Measurements from ENCODE around the gene FSD2. TPM values are rescaled to one million over a fixed set of nuclear protein-coding genes. Genes with fewer than 3 reads are reported as not detected.

Gene FSD2
- total RNA-seq, 1 donor from 2014 or later: not detected

DNA sequence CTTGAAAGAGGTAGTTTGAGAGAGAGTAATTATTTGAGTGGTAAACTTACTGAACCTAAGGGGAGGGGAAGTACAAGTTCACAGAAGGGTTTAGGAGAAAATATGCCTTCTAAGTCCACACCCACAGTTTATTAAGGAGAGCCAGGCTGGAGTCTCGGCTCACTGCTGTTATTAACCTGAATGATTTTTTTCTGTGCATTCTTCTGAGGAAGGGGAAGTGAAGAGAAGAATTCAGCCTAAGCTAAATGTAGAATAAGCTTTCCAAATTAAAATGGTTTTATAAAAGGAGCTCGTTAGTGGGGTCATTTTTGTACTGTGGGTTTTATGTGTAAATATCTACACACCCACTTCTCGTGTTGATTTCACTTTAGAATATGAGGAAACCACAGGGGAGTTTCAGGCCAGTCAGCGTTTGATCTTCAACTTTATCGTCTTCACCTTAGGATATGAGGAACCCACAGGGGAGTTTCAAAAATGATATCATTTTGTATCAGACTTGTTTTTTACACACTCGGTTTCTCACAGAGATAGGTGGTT lies 5.1 kb upstream of the FSD2 start:
- Mint-ChIP-seq H3K4me3 (peak overlapping the region; percentile 81), H3K27me3 (ENCODE audit: low read depth) (no peaks in the 10 kb centered on the region), H3K27ac (peak overlapping the region; percentile 96), H3K4me1 (peaks cover 17% of the 10 kb centered on the region), H3K36me3 (peaks cover 15% of the 10 kb centered on the region), H3K9me3 (no peaks in the 10 kb centered on the region)
- DNase-seq (ENCODE audit: low spot score in 2 of 2, unreplicated experiment in 2 of 2): no peak
- TF ChIP-seq, protein P1, sequence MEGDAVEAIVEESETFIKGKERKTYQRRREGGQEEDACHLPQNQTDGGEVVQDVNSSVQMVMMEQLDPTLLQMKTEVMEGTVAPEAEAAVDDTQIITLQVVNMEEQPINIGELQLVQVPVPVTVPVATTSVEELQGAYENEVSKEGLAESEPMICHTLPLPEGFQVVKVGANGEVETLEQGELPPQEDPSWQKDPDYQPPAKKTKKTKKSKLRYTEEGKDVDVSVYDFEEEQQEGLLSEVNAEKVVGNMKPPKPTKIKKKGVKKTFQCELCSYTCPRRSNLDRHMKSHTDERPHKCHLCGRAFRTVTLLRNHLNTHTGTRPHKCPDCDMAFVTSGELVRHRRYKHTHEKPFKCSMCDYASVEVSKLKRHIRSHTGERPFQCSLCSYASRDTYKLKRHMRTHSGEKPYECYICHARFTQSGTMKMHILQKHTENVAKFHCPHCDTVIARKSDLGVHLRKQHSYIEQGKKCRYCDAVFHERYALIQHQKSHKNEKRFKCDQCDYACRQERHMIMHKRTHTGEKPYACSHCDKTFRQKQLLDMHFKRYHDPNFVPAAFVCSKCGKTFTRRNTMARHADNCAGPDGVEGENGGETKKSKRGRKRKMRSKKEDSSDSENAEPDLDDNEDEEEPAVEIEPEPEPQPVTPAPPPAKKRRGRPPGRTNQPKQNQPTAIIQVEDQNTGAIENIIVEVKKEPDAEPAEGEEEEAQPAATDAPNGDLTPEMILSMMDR (IDR thresholded peaks at IDR 0.05; ENCODE audit: unreplicated experiment): no peak

DNA sequence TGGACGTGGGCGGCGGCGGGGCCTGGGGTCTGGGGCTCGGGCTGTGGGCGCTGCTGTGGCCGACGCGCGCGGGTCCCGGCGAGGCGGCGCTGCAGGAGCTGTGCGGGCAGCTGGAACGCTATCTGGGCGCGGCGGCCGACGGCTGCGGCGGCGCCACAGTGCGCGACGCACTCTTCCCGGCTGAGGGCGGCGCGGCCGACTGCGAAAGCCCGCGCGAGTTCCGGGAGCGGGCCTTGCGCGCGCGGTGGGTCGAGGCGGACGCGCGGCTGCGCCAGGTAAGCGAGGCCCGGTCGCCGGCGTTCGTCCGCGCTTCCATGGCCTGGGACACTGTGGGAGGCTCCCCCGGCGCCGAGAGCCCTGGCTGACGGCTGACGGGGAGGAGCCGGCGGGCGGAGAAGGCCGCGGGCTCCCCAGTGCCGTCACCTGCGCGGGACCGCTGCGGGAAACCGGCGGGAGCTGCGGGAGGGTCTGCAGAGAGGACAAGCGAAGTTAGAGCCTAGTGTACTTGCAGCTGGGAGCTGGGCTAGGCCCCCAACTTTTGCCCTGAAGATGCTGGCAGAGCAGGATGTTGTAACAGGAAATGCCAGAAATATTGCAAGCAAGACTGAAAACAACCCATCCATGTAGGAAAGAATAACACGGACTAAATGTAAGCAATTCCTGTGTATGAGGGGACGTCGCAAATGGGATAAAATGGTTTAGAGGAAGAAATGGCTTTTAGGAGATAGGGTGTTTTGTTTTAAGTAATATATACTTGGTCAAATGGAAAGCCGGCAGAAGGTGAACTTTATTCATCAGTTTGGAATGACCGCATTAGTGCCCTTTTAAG lies 4.4 kb upstream of the FSD2 start:
- peaks cover 8% of the 10 kb centered on the region for H3K36me3 Mint-ChIP-seq
- H3K9me3 Mint-ChIP-seq: no peaks in the 10 kb centered on the region
- peak; percentile 41 to 77 for DNase-seq (ENCODE audit: low spot score in 2 of 2, unreplicated experiment in 2 of 2)
- no peaks in the 10 kb centered on the region for H3K27me3 Mint-ChIP-seq (ENCODE audit: low read depth)
- peaks cover 17% of the 10 kb centered on the region for H3K4me1 Mint-ChIP-seq
- peak overlapping the region; percentile 96 for H3K27ac Mint-ChIP-seq
- peak overlapping the region; percentile 81 for H3K4me3 Mint-ChIP-seq
- TF ChIP-seq, protein P1 (IDR thresholded peaks at IDR 0.05; ENCODE audit: unreplicated experiment): no peak

DNA sequence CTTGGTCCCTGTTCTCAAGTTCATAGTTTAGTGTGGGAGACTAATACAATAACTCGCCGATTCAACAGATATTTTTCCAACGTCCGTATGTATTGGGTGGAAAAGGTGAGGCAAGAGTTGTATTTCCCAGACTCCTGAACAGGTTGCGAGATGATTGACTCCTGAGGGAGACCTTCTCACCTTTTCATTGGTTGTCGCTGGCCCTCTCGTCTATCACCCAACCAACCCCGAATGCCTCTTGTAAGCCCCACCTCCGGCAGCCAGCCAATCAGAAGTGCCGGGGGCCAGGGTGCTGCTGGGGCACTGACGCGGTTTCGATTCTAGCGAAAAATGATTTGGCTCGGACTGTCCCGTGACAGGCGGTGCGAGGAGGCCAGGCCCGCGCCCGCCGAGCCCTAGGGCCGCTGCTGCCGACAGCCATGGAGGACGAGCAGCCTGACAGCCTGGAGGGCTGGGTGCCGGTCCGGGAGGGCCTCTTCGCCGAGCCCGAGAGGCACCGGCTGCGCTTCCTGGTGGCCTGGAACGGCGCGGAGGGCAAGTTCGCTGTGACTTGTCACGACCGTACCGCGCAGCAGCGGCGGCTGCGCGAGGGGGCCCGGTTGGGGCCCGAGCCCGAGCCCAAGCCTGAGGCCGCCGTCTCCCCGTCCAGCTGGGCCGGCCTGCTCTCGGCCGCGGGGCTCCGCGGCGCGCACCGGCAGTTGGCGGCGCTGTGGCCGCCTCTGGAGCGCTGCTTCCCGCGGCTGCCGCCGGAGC lies 3.6 kb upstream of the FSD2 start, which contains the start of gene WHAMM:
Gene WHAMM (plus strand): TSS at position 321 of the 753 bp plus-strand sequence. CDS start 99 bp downstream, at position 420.
- H3K27ac Mint-ChIP-seq: peak within 1 kb of the TSS; percentile 96
- H3K9me3 Mint-ChIP-seq: no peaks in the 10 kb centered on the region
- no peaks in the 10 kb centered on the region for H3K27me3 Mint-ChIP-seq (ENCODE audit: low read depth)
- DNase-seq (ENCODE audit: low spot score in 2 of 2, unreplicated experiment in 2 of 2): peak; percentile 93 to 96
- H3K36me3 Mint-ChIP-seq: peaks cover 6% of the 10 kb centered on the region
- TF ChIP-seq, protein P1 (IDR thresholded peaks at IDR 0.05; ENCODE audit: unreplicated experiment): no peak
- peak within 1 kb of the TSS; percentile 81 for H3K4me3 Mint-ChIP-seq
- peaks cover 20% of the 10 kb centered on the region for H3K4me1 Mint-ChIP-seq

DNA sequence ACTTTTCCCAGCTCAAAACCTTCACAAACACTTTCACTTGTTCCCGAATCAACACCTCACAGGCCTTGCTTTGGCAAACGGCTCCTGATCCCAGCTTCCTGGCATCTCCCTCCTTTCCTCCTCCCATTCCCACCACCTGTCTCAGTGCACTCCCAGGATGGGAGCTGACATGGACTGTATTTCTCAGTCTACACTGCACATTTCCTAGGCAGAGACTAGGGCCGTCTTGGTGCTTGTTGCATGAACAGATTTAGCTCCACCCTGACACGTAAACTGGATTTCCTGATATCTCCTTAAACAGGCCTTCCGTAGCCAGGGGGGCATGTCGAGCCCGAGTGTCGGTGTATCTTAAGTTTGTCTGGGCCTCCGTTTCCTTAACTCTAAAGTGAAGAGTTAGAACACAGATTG lies 2.8 kb upstream of the FSD2 start:
- H3K4me3 Mint-ChIP-seq: no peak overlapping the region
- H3K27ac Mint-ChIP-seq: peak overlapping the region; percentile 90
- TF ChIP-seq, protein P1 (IDR thresholded peaks at IDR 0.05; ENCODE audit: unreplicated experiment): no peak

DNA sequence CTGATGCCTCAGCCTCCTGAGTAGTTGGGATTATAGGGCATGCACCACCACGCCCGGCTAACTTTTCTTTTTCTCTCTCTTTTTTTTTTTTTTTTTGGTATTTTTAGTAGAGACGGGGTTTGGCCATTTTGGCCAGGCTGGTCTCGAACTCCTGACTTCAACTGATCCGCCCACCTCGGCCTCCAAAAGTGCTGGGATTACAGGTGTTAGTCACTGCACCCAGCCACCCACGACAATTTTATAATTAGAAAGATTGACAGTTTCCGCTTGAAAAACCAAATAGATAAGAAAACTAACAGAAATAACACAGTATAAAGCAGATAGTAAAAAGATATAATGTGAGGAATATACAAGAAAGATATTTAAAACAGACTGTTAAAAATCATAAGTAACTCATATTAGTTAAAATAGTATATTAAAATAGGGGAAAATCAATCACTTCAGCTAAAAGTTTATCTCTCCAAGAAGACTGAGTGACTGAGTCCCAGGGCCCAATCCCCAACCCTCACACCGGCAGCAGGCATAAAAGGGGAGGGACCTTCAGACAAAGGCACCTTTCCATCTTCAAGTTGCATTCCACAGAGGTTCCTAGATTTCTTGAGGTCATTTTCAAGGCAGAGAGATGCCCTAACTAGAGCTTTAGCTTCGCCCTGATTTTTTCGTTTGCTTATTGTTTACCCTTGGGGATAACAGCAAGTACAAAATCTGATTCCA lies 2.2 kb upstream of the FSD2 start:
- H3K4me3 Mint-ChIP-seq: no peak overlapping the region
- TF ChIP-seq, protein P1 (IDR thresholded peaks at IDR 0.05; ENCODE audit: unreplicated experiment): no peak
- no peak overlapping the region for H3K27ac Mint-ChIP-seq
- H3K27me3 Mint-ChIP-seq (ENCODE audit: low read depth): peaks cover 7% of the 10 kb centered on the region
- DNase-seq (ENCODE audit: low spot score in 2 of 2, unreplicated experiment in 2 of 2): no peak
- H3K36me3 Mint-ChIP-seq: no peaks in the 10 kb centered on the region
- peaks cover 26% of the 10 kb centered on the region for H3K4me1 Mint-ChIP-seq
- H3K9me3 Mint-ChIP-seq: no peaks in the 10 kb centered on the region

More for the DNA sequence above, 2.8 kb upstream of the FSD2 start:
- no peaks in the 10 kb centered on the region for H3K36me3 Mint-ChIP-seq
- H3K9me3 Mint-ChIP-seq: no peaks in the 10 kb centered on the region
- no peak for DNase-seq (ENCODE audit: low spot score in 2 of 2, unreplicated experiment in 2 of 2)
- peaks cover 26% of the 10 kb centered on the region for H3K4me1 Mint-ChIP-seq
- H3K27me3 Mint-ChIP-seq (ENCODE audit: low read depth): peaks cover 1% of the 10 kb centered on the region
